Upper lobe of left lung (tissue), 6 donors: ENCODE results near the gene MORN4. TPM values are rescaled to one million over a fixed set of nuclear protein-coding genes. Genes with fewer than 3 reads are reported as not detected.

ENCODE experiments used
- ATAC-seq, 2 donors: fragments of 200-7000 bp; cut with Tn5 transposase; one replicate each; pipeline ENCODE4 v1.9.1; 2022; ENCODE audit warnings: mild to moderate bottlenecking in 2 of 2, moderate library complexity in 2 of 2; ENCODE audit not compliant: low FRiP score in 2 of 2
- DNase-seq, 2 donors: peaks; one replicate each; pipeline ENCODE4 v3.0.0-alpha.2; 2019 to 2020
- H3K27ac ChIP-seq, 4 donors: fragments of 200-600 bp; sonication (generic); one replicate each; pipeline ENCODE4 v1.5.1; 2016 to 2019
- H3K27me3 ChIP-seq, 4 donors: fragments of 200-600 bp; sonication (generic); one replicate each; pipeline ENCODE4 v1.5.1; 2017 to 2019
- H3K36me3 ChIP-seq, 4 donors: fragments of 200-600 bp; sonication (generic); one replicate each; pipeline ENCODE4 v1.5.1; 2016 to 2019
- H3K4me1 ChIP-seq, 4 donors: fragments of 200-600 bp; sonication (generic); one replicate each; pipeline ENCODE4 v1.5.1; 2018 to 2019
- H3K4me3 ChIP-seq, 4 donors: fragments of 200-600 bp; sonication (generic); one replicate each; pipeline ENCODE4 v1.5.1; 2017 to 2019; ENCODE audit warnings: mild to moderate bottlenecking in 2 of 4, moderate library complexity in 1 of 4
- H3K9me3 ChIP-seq, 4 donors: fragments of 200-600 bp; sonication (generic); one replicate each; pipeline ENCODE4 v1.5.1; 2018 to 2019
- EP300 ChIP-seq, 4 donors: sonication (generic); formaldehyde crosslinking; IDR thresholded peaks; one replicate each; pipeline ENCODE4 v1.5.1; 2017; ENCODE audit warnings: antibody characterized with exemption in 4 of 4, control low read depth in 2 of 4
- POLR2A ChIP-seq, 4 donors: fragments of 450-650 bp; IDR thresholded peaks; one replicate each; pipeline ENCODE4 v1.5.1; 2016 to 2017; ENCODE audit warnings: antibody characterized with exemption in 4 of 4, mild to moderate bottlenecking in 2 of 4
- POLR2AphosphoS5 ChIP-seq, 2 donors: sonication (generic); formaldehyde crosslinking; IDR thresholded peaks; one replicate each; pipeline ENCODE4 v1.5.1; 2017; ENCODE audit warnings: antibody characterized with exemption in 2 of 2
- WGBS, 2 donors: methylation state at CpG; one replicate each; pipeline ENCODE4 v1.1.5; 2017 to 2018; 5-methylcytosine and 5-hydroxymethylcytosine counted together
- total RNA-seq, 6 donors: library from RNA; depleted of rRNA in 4 of 6; stranded (reverse); fragments of >200 nt in 4 of 6; gene quantifications; one replicate each; pipeline versions ENCODE4 v1.1.0 to v1.2.1, GENCODE V29; 2016 to 2021
- TF ChIP-seq, protein P1 (sequence below), 6 experiments: fragments of 450-650 bp in 4 of 6; fragments of 200-600 bp in 2 of 6; sonication (generic) in 2 of 6; IDR thresholded peaks; one replicate each; pipeline ENCODE4 v1.5.1; 2016 to 2019; ENCODE audit warnings: antibody characterized with exemption in 6 of 6
- donor health status: DM: no; HTN: no; CAD: no; lungs with moderate emphysema.
- donor health status: DM: no; HTN: yes; CAD: no; lungs with severe emphysema.

The MORN4 gene
- total RNA-seq, 6 donors from 2014 or later = 1.3 to 7.7 (median 3.2) TPM

DNA sequence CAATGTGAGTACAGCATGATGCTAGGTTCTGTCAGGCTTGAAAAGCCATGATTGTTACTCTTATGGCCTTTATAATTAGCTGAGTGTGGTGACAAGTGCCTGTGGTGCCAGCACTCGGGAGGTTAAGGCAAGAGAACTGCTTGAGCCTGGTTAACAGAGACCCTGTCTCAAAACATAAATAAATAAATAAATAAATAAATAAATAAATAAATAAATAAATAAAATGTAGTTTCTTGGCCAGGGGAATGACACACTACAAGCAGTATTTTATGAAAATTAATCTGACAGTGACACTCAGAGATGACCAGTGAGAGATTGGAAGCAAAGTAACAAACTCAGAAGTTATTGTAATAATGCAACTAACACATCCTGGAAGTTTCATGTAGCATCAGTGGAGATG lies 2.3 kb upstream of the MORN4 start:
- Histone ChIP-seq H3K4me3 (no peak overlapping the region), H3K36me3 (no peaks in the 10 kb centered on the region), H3K27me3 (no peaks in the 10 kb centered on the region), H3K9me3 (no peaks in the 10 kb centered on the region), H3K4me1 (peaks cover 5 to 16% (median 9%) of the 10 kb centered on the region in 4 donors), H3K27ac (no peak overlapping the region)
- DNase-seq = no peak
- WGBS, 2 donors = 94 to 100% methylated on average over 1 of the region's 1 CpG
- TF ChIP-seq POLR2AphosphoS5 (IDR thresholded peaks at IDR 0.05) (no peak), EP300 (IDR thresholded peaks at IDR 0.05) (no peak), POLR2A (IDR thresholded peaks at IDR 0.05) (no peak)
- TF ChIP-seq, protein P1, sequence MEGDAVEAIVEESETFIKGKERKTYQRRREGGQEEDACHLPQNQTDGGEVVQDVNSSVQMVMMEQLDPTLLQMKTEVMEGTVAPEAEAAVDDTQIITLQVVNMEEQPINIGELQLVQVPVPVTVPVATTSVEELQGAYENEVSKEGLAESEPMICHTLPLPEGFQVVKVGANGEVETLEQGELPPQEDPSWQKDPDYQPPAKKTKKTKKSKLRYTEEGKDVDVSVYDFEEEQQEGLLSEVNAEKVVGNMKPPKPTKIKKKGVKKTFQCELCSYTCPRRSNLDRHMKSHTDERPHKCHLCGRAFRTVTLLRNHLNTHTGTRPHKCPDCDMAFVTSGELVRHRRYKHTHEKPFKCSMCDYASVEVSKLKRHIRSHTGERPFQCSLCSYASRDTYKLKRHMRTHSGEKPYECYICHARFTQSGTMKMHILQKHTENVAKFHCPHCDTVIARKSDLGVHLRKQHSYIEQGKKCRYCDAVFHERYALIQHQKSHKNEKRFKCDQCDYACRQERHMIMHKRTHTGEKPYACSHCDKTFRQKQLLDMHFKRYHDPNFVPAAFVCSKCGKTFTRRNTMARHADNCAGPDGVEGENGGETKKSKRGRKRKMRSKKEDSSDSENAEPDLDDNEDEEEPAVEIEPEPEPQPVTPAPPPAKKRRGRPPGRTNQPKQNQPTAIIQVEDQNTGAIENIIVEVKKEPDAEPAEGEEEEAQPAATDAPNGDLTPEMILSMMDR (IDR thresholded peaks at IDR 0.05) = no peak
- no peak for ATAC-seq

- TF ChIP-seq, protein P1 (IDR thresholded peaks at IDR 0.05) = peak in 5 of 6 experiments; percentile 18 to 50 (median 23)
- no peak for TF ChIP-seq EP300 (IDR thresholded peaks at IDR 0.05)
- H3K4me1 ChIP-seq = peaks cover 5 to 12% (median 9%) of the 10 kb centered on the region in 4 donors
- 73 to 81% methylated on average over 8 of the region's 8 CpGs for WGBS, 2 donors
- H3K27me3 ChIP-seq = no peaks in the 10 kb centered on the region
- peak overlapping the region in 3 of 4 donors; percentile 71 to 95 (median 81) for H3K4me3 ChIP-seq
- peak in 1 of 2 donors; percentile 32 for DNase-seq
- ATAC-seq = peak; percentile 51 to 64
- H3K27ac ChIP-seq = peak overlapping the region; percentile 2 to 76 (median 63)
- no peaks in the 10 kb centered on the region for H3K36me3 ChIP-seq
- H3K9me3 ChIP-seq = no peaks in the 10 kb centered on the region
Measured at GRCh38 chr10:97633921-97634320, 621 bp upstream of the MORN4 start.

DNA sequence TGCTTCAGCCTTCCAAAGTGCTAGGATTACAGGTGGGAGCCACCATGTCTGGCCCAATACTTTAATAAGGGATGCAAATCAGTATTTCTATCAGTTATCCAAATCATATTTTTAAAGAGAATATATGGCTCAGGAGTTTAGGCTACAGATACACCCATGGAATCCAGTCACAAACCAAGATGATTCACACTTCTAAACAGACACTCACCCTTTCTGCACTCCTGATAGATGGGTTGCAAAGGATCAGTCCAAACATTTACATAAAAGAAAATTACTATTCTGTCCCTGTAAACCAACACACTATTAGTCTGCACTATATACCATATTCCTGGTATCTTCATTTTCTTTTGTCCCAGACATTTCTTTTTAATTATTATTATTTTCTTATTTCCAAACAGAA lies 2.2 kb downstream of the MORN4 start:
- H3K4me3 ChIP-seq = no peak overlapping the region
- H3K27me3 ChIP-seq = no peaks in the 10 kb centered on the region
- TF ChIP-seq EP300 (IDR thresholded peaks at IDR 0.05) (no peak), POLR2A (IDR thresholded peaks at IDR 0.05) (no peak), POLR2AphosphoS5 (IDR thresholded peaks at IDR 0.05) (no peak)
- TF ChIP-seq, protein P1 (IDR thresholded peaks at IDR 0.05) = no peak
- no peak overlapping the region for H3K27ac ChIP-seq
- no peaks in the 10 kb centered on the region for H3K36me3 ChIP-seq
- no peaks in the 10 kb centered on the region for H3K9me3 ChIP-seq
- DNase-seq (no peak), ATAC-seq (no peak)
- H3K4me1 ChIP-seq = peaks cover 5 to 16% (median 10%) of the 10 kb centered on the region in 4 donors

GRCh38 chr10:97629289-97629688 lies 4.0 kb downstream of the MORN4 start:
- H3K4me3 ChIP-seq = no peak overlapping the region
- no peaks in the 10 kb centered on the region for H3K36me3 ChIP-seq
- DNase-seq (no peak), ATAC-seq (no peak)
- 90 to 98% methylated on average over 5 of the region's 5 CpGs for WGBS, 2 donors
- no peaks in the 10 kb centered on the region for H3K9me3 ChIP-seq
- H3K27ac ChIP-seq = no peak overlapping the region
- TF ChIP-seq EP300 (IDR thresholded peaks at IDR 0.05) (no peak), POLR2AphosphoS5 (IDR thresholded peaks at IDR 0.05) (no peak), POLR2A (IDR thresholded peaks at IDR 0.05) (no peak)
- TF ChIP-seq, protein P1 (IDR thresholded peaks at IDR 0.05) = no peak
- H3K27me3 ChIP-seq = no peaks in the 10 kb centered on the region
- H3K4me1 ChIP-seq = peaks cover 5 to 16% (median 10%) of the 10 kb centered on the region in 4 donors

DNA sequence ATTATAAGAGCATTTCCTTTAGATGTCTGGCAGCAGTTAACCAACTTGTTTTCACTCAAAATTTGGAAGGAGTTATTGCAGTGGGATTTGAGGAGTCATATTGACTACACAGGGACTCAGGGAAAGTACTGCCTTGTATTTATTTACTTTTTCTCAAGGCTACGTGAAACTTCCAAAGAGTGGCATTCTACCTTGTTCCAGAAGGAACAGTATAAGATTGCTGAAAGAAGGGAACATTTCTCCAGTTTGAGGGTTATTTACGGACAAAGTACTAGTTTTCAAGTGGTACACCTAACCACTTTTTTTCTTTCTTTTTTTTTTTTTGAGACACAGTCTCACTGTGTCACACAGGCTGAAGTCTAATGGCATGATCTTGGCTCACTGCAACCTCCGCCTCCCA lies 5.1 kb downstream of the MORN4 start:
- WGBS, 2 donors = 63 to 73% methylated on average over 3 of the region's 3 CpGs
- ATAC-seq = no peak
- H3K27ac ChIP-seq = peak overlapping the region in 2 of 4 donors; percentile 44 to 51

More for the DNA sequence above, 5.1 kb downstream of the MORN4 start:
- H3K9me3 ChIP-seq = no peaks in the 10 kb centered on the region
- H3K36me3 ChIP-seq = no peaks in the 10 kb centered on the region
- no peak for DNase-seq
- peak in 1 of 4 donors; percentile 45 for TF ChIP-seq EP300 (IDR thresholded peaks at IDR 0.05)
- TF ChIP-seq, protein P1 (IDR thresholded peaks at IDR 0.05) = no peak
- peaks cover 5 to 10% (median 8%) of the 10 kb centered on the region in 4 donors for H3K4me1 ChIP-seq
- H3K27me3 ChIP-seq = no peaks in the 10 kb centered on the region
- H3K4me3 ChIP-seq = no peak overlapping the region
